K562 (cell line): ENCODE data around the gene TMPRSS9. TPM values are rescaled to one million over a fixed set of nuclear protein-coding genes. Genes with fewer than 3 reads are reported as not detected.
A peak's percentile ranks its signal among the peaks of the same experiment; 100 is the strongest.

Experiments
- BRF1 ChIP-seq: IDR thresholded peaks from 3 replicates; pipeline ENCODE4 v1.6.1; 2011; ENCODE audit warnings: borderline replicate concordance, mild to moderate bottlenecking; ENCODE audit not compliant: insufficient read length; ENCODE audit errors: extremely low read depth
- JUN ChIP-seq, 2 experiments: sonication (generic) in 1 of 2; formaldehyde crosslinking in 1 of 2; IDR thresholded peaks; 2 replicates each; pipeline versions ENCODE4 v1.6.1 to v1.8.0; 2012 to 2022; ENCODE audit warnings: borderline replicate concordance in 2 of 2, mild to moderate bottlenecking in 2 of 2, improper control_type of control experiment in 1 of 2, low read depth in 1 of 2, low read length in 1 of 2, missing genetic modification reagents in 1 of 2
- NCOA1 ChIP-seq: fragments of 450-650 bp; IDR thresholded peaks from 2 replicates; pipeline ENCODE4 v1.6.1; 2016; ENCODE audit warnings: low read depth
- NFYB ChIP-seq: IDR thresholded peaks from 2 replicates; pipeline ENCODE4 v1.6.1; 2011; ENCODE audit warnings: mild to moderate bottlenecking, moderate library complexity; ENCODE audit not compliant: insufficient read length; ENCODE audit errors: extremely low read depth
- PHF8 ChIP-seq: fragments of 200-600 bp; sonication (generic); IDR thresholded peaks from 2 replicates; pipeline ENCODE4 v1.6.1; 2012; ENCODE audit warnings: mixed run types, mild to moderate bottlenecking, inconsistent platforms, low read length, moderate library complexity, borderline replicate concordance
- RREB1 ChIP-seq: fragments of 250-450 bp; sonication (Bioruptor Pico); IDR thresholded peaks from 2 replicates; pipeline ENCODE4 v1.4.0; 2020
- SRF ChIP-seq, 2 experiments: fragments of 250-450, 450-650 bp in 1 of 2; sonication (Bioruptor Pico) in 1 of 2; sonication (generic) in 1 of 2; formaldehyde crosslinking; IDR thresholded peaks; 2 replicates each; pipeline versions ENCODE4 v1.5.0 to v1.5.1; 2020 to 2022; ENCODE audit warnings: mild to moderate bottlenecking in 1 of 2, missing genetic modification reagents in 1 of 2
- TOE1 ChIP-seq, 2 experiments: fragments of 450-650 bp in 1 of 2; sonication (generic) in 1 of 2; formaldehyde crosslinking in 1 of 2; IDR thresholded peaks; 2 replicates each; pipeline versions ENCODE4 v1.7.1 to v1.8.0; 2016 to 2022; ENCODE audit warnings: borderline replicate concordance in 2 of 2, mild to moderate bottlenecking in 2 of 2, antibody characterized with exemption in 1 of 2, inconsistent platforms in 1 of 2, low read depth in 1 of 2, missing genetic modification reagents in 1 of 2, moderate library complexity in 1 of 2
- polyA plus RNA-seq, 8 experiments: library from polyadenylated mRNA; depleted of rRNA in 4 of 8; stranded (reverse) in 5 of 8; unstranded in 3 of 8; fragments of >200 nt; fragmentation: Nextera tagmentation in 2 of 8; fragmentation: Illumina TruSeq in 1 of 8; extraction: Ambion mirVana in 2 of 8; extraction: Trizol in 1 of 8; gene quantifications; 2 replicates each; pipeline versions ENCODE4 v1.2.1 to v1.2.3, GENCODE V29; 2011 to 2014; ENCODE audit warnings: inconsistent platforms in 1 of 8, missing spikeins in 1 of 8
- total RNA-seq, 7 experiments: library from RNA; depleted of rRNA in 6 of 7; stranded (reverse); fragments of >200 nt in 6 of 7; fragmentation: Illumina TruSeq in 2 of 7; extraction: Trizol in 2 of 7; gene quantifications; 2 replicates each; pipeline versions ENCODE4 v1.2.1 to v1.2.3, GENCODE V29; 2011 to 2021; ENCODE audit warnings: low replicate concordance in 1 of 7
- TF ChIP-seq, protein P1 (sequence below): sonication (generic); formaldehyde crosslinking; IDR thresholded peaks from 2 replicates; pipeline ENCODE4 v1.8.1; 2023; ENCODE audit warnings: mild to moderate bottlenecking, missing genetic modification reagents

Gene TMPRSS9
- total and polyA plus RNA-seq, 9 of the 15 experiments (the other 6 are each of a cell fraction or from before 2014, with no cell fraction given): 0.01 to 0.03 TPM; not detected in 7

GRCh38 chr19:2345794-2346663 lies 14.0 kb upstream of the TMPRSS9 start (continued):
- TF ChIP-seq RREB1 (CRISPR knock-in tag) (no peak), PHF8 (no peak), NCOA1 (peak; percentile 52; the same call in 1 of the 2 replicates), JUN (IDR thresholded peaks at IDR 0.05; ENCODE audit: borderline replicate concordance, low read depth, low read length) (peak; percentile 48; the same call in 1 of the 2 replicates), JUN (CRISPR knock-in tag; IDR thresholded peaks at IDR 0.05; ENCODE audit: borderline replicate concordance) (no peak), TOE1 (IDR thresholded peaks at IDR 0.05; ENCODE audit: borderline replicate concordance) (peak; percentile 56; the same call in 1 of the 2 replicates), TOE1 (CRISPR knock-in tag; IDR thresholded peaks at IDR 0.05; ENCODE audit: borderline replicate concordance, low read depth) (no peak), NFYB (no peak), BRF1 (no peak), SRF (CRISPR knock-in tag; IDR thresholded peaks at IDR 0.05) (no peak)
- TF ChIP-seq, protein P1, sequence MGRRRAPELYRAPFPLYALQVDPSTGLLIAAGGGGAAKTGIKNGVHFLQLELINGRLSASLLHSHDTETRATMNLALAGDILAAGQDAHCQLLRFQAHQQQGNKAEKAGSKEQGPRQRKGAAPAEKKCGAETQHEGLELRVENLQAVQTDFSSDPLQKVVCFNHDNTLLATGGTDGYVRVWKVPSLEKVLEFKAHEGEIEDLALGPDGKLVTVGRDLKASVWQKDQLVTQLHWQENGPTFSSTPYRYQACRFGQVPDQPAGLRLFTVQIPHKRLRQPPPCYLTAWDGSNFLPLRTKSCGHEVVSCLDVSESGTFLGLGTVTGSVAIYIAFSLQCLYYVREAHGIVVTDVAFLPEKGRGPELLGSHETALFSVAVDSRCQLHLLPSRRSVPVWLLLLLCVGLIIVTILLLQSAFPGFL (CRISPR knock-in tag): no peak
